ENCODE results near the gene NUP50. TPM values are rescaled to one million over a fixed set of nuclear protein-coding genes. Genes with fewer than 3 reads are reported as not detected.

Gene NUP50
- total and polyA plus RNA-seq, 5 donors: 5.8 to 24.8 (median 17.0) TPM

DNA sequence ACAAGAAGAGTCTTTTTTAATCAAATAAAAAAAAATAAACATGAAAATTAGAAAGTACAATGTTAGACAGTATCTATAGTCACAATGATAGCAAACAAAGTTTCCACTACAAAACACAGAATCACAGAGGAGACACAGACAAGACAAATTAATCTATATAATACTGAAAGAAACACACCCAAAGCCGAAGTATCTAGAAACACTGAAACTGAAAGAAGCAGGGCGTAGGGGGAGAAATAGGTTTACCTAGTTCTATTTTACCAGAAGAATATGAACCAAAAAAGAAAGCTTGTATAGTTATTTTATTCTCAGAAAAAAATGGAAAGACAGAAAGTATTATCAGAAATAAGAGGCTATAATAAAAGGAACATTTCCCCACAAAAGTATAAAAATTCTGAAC is 27.1 kb upstream of the NUP50 start:
- Histone ChIP-seq H3K27me3 (ENCODE audit: control insufficient read depth, insufficient read depth) (no peaks in the 10 kb centered on the region), H3K4me3 (ENCODE audit: low read length) (no peak overlapping the region), H3K27ac (ENCODE audit: low read length) (no peak overlapping the region), H3K4me1 (ENCODE audit: control insufficient read depth, insufficient read depth, low read length) (no peaks in the 10 kb centered on the region), H3K9me3 (ENCODE audit: control insufficient read depth, low read length) (peaks cover 3% of the 10 kb centered on the region)
- intact Hi-C loops (cut with DNase I): no loop called here
- WGBS: 98% methylated on average over 2 of the region's 2 CpGs
- no peak for DNase-seq
- no peak for ATAC-seq

DNA sequence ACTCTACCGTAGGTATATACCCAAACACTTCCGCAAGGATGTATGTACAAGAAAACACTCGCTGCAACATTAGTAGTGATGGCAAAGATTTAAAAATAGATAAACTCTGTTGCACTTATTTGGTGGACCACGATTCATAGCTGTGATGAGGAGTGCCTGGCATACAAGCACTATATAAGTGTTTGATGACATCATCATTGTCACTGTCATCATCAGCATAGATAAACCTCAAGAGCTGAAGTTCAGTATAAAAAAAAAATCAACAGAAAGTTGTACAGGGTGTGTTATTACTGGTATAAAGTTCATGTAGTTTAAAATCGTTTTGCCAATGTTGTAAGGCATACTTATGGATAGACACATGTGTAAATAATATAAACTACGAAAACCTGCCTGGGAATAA is 24.0 kb upstream of the NUP50 start:
- ATAC-seq (no peak), DNase-seq (no peak)
- Histone ChIP-seq H3K4me1 (ENCODE audit: control insufficient read depth, insufficient read depth, low read length) (no peaks in the 10 kb centered on the region), H3K4me3 (ENCODE audit: low read length) (no peak overlapping the region), H3K9me3 (ENCODE audit: control insufficient read depth, low read length) (no peaks in the 10 kb centered on the region), H3K27ac (ENCODE audit: low read length) (no peak overlapping the region), H3K27me3 (ENCODE audit: control insufficient read depth, insufficient read depth) (no peaks in the 10 kb centered on the region)
- 92% methylated on average over 6 of the region's 6 CpGs for WGBS
- intact Hi-C loops (cut with DNase I): no loop called here

DNA sequence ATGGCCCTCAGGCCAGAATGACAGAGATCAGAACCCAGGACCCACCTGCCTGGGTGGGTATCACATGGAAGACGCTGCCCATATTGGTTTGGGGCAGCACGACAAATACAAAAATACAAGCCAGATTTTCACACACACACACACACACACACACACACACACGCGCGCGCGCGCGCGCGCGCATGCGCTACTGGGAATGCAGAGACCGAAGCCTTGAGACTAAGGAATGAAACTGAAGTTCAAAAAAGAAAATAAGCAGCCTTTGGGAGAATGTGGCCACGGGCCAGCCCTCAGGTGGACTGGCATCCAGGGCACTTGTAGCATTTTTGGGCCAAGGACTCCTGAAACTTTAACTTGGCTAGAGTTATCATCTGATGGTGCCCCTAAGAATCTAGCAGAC is 21.3 kb upstream of the NUP50 start:
- intact Hi-C loops (cut with DNase I): no loop called here
- Histone ChIP-seq H3K4me1 (ENCODE audit: control insufficient read depth, insufficient read depth, low read length) (no peaks in the 10 kb centered on the region), H3K27ac (ENCODE audit: low read length) (no peak overlapping the region), H3K27me3 (ENCODE audit: control insufficient read depth, insufficient read depth) (no peaks in the 10 kb centered on the region), H3K9me3 (ENCODE audit: control insufficient read depth, low read length) (no peaks in the 10 kb centered on the region), H3K4me3 (ENCODE audit: low read length) (no peak overlapping the region)
- DNase-seq (no peak), ATAC-seq (no peak)
- WGBS: 88% methylated on average over 15 of the region's 15 CpGs

DNA sequence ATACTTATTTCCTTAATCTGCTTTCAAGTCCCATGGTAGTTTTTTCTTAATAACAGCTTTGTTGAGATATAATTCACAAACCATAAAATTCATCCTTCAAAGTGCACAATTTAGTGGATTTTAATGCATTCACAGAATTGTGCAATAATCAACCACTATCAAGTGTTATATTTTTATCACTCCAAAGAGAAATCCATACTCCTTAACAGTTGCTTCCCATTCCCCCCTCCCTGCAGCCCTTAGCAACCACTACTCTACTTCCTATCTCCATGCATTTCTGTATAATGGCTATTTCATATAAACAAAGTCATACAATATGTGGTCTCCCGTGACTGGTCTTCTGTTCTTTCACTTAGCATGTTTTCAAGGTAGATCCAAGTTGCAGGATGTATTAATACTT is 18.8 kb upstream of the NUP50 start:
- Histone ChIP-seq H3K4me1 (ENCODE audit: control insufficient read depth, insufficient read depth, low read length) (no peaks in the 10 kb centered on the region), H3K4me3 (ENCODE audit: low read length) (no peak overlapping the region), H3K27ac (ENCODE audit: low read length) (no peak overlapping the region), H3K9me3 (ENCODE audit: control insufficient read depth, low read length) (no peaks in the 10 kb centered on the region), H3K27me3 (ENCODE audit: control insufficient read depth, insufficient read depth) (no peaks in the 10 kb centered on the region)
- WGBS: 70% methylated on average over 1 of the region's 1 CpG
- ATAC-seq: no peak
- intact Hi-C loops (cut with DNase I): no loop called here
- DNase-seq: no peak

DNA sequence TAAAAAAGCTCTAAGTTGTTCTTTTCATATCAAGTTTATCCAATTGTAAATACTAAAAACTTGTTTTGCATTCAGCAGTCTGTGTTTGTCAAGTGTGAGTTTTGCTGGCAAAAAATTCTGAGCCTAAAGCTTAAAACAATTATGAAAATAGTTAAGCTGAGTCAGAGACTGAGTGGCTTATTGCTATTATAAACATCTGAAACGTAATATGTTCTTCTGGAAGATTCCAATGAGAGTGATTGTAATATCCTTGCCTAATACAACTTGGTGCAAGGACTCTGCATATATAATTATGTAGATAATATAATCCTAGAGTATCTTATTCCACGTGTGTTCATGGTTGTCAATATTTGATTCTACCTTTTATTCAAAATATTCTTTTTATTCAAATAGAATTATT is 14.1 kb upstream of the NUP50 start:
- no peaks in the 10 kb centered on the region for H3K27me3 ChIP-seq (ENCODE audit: control insufficient read depth, insufficient read depth)
- H3K27ac ChIP-seq (ENCODE audit: low read length): no peak overlapping the region
- WGBS: 96% methylated on average over 2 of the region's 2 CpGs
- no peak overlapping the region for H3K4me3 ChIP-seq (ENCODE audit: low read length)
- intact Hi-C loops (cut with DNase I): no loop called here
- H3K9me3 ChIP-seq (ENCODE audit: control insufficient read depth, low read length): no peaks in the 10 kb centered on the region
- H3K4me1 ChIP-seq (ENCODE audit: control insufficient read depth, insufficient read depth, low read length): no peaks in the 10 kb centered on the region
- DNase-seq: no peak
- no peak for ATAC-seq

DNA sequence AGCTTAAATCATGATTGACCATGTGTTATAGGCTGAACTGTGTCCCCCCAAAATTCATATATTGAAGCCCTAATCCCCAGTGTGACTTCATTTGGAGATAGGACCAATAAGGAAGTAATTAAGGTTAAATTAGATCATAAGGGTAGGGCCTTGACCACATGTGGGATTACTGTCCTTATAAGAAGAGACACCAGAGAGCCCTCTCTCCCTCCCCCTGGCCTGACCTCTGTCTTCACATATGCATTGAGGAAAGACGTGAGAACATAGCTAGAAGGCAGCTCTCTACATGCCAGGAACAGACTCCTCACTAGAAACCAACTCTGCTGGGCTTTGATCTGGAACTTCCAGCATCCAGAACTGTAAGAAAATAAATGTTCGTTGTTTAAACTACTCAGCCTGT is 13.6 kb upstream of the NUP50 start:
- ATAC-seq (no peak), DNase-seq (no peak)
- intact Hi-C loops (cut with DNase I): no loop called here
- Histone ChIP-seq H3K4me3 (ENCODE audit: low read length) (no peak overlapping the region), H3K9me3 (ENCODE audit: control insufficient read depth, low read length) (no peaks in the 10 kb centered on the region), H3K27ac (ENCODE audit: low read length) (no peak overlapping the region), H3K27me3 (ENCODE audit: control insufficient read depth, insufficient read depth) (no peaks in the 10 kb centered on the region), H3K4me1 (ENCODE audit: control insufficient read depth, insufficient read depth, low read length) (no peaks in the 10 kb centered on the region)
- 92% methylated on average over 2 of the region's 2 CpGs for WGBS

DNA sequence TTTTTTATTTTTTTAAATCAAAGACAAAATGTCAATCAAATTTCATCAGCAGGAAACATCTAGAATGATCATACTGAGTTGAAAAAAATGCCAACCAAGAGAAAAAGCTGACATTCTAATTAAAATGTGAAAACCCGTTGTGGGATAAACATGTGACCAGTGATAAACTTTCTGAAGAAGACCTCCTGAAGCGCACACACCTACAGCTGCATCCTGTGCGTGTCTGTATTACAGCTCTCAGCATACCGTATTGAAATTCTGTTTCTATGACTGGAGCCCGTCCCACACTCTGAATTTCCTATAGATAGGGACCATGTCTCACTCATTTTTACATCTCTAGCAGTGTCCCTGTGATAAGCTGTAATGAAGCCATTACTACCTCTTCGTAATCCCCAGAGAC is 12.2 kb upstream of the NUP50 start:
- no peak for ATAC-seq
- no peak overlapping the region for H3K27ac ChIP-seq (ENCODE audit: low read length)
- intact Hi-C loops (cut with DNase I): no loop called here

DNA sequence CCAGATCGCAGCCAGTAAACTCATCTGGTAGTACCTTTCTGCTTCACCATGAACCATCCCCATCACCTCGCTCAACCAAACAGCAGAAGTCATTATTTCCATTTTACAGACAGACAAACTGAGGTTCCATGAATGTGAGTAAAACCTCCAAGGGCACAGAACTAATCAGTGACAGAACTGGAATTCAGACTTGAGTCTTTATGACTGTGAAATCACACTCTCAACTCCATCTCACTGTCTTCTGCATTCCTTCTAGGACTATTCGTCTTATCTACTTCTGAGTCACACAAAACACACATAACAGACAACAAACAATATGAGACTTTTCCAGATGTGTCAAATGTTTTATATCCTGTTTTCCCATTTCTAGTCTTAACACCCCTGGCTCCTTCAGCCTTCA is 9.3 kb upstream of the NUP50 start:
- Histone ChIP-seq H3K27ac (ENCODE audit: low read length) (no peak overlapping the region), H3K9me3 (ENCODE audit: control insufficient read depth, low read length) (no peaks in the 10 kb centered on the region), H3K4me3 (ENCODE audit: low read length) (no peak overlapping the region), H3K4me1 (ENCODE audit: control insufficient read depth, insufficient read depth, low read length) (peaks cover 2% of the 10 kb centered on the region), H3K27me3 (ENCODE audit: control insufficient read depth, insufficient read depth) (no peaks in the 10 kb centered on the region)
- DNase-seq (no peak), ATAC-seq (no peak)
- 91% methylated on average over 3 of the region's 3 CpGs for WGBS
- intact Hi-C loops (cut with DNase I): no loop called here

More for the DNA sequence above, 12.2 kb upstream of the NUP50 start:
- no peak for DNase-seq
- Histone ChIP-seq H3K4me1 (ENCODE audit: control insufficient read depth, insufficient read depth, low read length) (no peaks in the 10 kb centered on the region), H3K9me3 (ENCODE audit: control insufficient read depth, low read length) (no peaks in the 10 kb centered on the region), H3K27me3 (ENCODE audit: control insufficient read depth, insufficient read depth) (no peaks in the 10 kb centered on the region), H3K4me3 (ENCODE audit: low read length) (no peak overlapping the region)
- WGBS: 85% methylated on average over 6 of the region's 6 CpGs

DNA sequence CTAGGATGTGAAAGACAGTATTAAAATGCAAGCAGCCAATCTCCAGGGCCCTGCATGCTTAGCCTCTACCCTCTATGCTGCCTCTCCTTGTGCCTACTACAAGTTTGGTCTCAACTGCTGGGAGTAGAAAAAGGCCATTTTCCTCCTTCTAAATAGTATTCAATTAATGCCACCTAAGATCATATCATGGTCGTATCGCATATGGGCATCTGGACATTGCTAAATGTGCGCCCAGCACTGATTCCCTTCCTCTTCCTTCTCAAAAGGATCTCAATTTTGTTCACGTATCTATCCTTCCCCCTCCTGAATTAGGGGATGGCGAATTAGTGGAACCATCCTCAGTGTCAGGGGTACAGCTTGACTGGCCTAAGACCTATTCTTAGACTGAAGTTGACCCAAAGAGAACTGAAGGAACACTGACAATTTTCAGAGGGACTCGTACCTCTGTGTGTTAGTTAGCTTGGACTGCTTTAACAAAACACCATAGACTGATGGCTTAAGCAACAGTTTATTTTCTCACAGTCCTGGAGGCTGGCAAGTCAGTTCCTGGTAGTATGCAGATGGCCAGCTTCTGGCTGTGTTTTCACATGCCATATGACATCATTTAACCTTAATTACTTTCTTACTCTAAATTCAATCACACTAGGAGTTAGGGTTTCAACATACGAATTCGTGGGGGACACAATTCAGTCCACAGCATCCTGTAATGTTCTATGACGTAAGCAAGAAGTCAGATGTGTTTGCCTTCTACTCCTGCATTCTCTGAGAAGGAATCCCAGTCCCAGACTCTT is 8.5 kb upstream of the NUP50 start:
- DNase-seq: no peak
- Histone ChIP-seq H3K4me1 (ENCODE audit: control insufficient read depth, insufficient read depth, low read length) (peaks cover 6% of the 10 kb centered on the region), H3K9me3 (ENCODE audit: control insufficient read depth, low read length) (no peaks in the 10 kb centered on the region)

DNA sequence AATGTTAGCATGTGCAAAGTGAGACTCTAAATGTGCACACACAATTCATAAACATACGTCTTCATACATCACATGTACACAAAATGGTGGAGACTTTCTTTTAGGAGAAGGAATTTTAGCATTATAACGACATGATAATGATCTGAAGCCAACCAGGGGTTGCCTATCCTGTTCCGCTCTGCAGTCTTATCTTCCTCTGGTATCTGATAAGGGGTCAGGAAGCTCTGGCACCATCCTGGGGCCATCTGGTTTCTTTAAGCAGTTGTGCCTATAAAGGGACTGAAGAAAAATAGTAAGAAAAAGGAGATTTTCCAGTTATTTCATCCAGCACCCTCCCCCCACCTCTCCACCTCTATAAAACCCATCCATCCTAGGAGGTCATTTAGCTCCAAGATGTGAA is 5.8 kb upstream of the NUP50 start:
- DNase-seq (no peak), ATAC-seq (no peak)
- peaks cover 6% of the 10 kb centered on the region for H3K4me1 ChIP-seq (ENCODE audit: control insufficient read depth, insufficient read depth, low read length)
- WGBS: 73% methylated on average over 3 of the region's 3 CpGs
- no peaks in the 10 kb centered on the region for H3K27me3 ChIP-seq (ENCODE audit: control insufficient read depth, insufficient read depth)
- H3K9me3 ChIP-seq (ENCODE audit: control insufficient read depth, low read length): no peaks in the 10 kb centered on the region
- H3K4me3 ChIP-seq (ENCODE audit: low read length): no peak overlapping the region
- intact Hi-C loops (cut with DNase I): no loop called here
- H3K27ac ChIP-seq (ENCODE audit: low read length): no peak overlapping the region

More for the DNA sequence above, 8.5 kb upstream of the NUP50 start:
- 82% methylated on average over 9 of the region's 9 CpGs for WGBS
- ATAC-seq: no peak
- H3K27me3 ChIP-seq (ENCODE audit: control insufficient read depth, insufficient read depth): no peaks in the 10 kb centered on the region
- no peak overlapping the region for H3K27ac ChIP-seq (ENCODE audit: low read length)
- intact Hi-C loops (cut with DNase I): no loop called here
- no peak overlapping the region for H3K4me3 ChIP-seq (ENCODE audit: low read length)

DNA sequence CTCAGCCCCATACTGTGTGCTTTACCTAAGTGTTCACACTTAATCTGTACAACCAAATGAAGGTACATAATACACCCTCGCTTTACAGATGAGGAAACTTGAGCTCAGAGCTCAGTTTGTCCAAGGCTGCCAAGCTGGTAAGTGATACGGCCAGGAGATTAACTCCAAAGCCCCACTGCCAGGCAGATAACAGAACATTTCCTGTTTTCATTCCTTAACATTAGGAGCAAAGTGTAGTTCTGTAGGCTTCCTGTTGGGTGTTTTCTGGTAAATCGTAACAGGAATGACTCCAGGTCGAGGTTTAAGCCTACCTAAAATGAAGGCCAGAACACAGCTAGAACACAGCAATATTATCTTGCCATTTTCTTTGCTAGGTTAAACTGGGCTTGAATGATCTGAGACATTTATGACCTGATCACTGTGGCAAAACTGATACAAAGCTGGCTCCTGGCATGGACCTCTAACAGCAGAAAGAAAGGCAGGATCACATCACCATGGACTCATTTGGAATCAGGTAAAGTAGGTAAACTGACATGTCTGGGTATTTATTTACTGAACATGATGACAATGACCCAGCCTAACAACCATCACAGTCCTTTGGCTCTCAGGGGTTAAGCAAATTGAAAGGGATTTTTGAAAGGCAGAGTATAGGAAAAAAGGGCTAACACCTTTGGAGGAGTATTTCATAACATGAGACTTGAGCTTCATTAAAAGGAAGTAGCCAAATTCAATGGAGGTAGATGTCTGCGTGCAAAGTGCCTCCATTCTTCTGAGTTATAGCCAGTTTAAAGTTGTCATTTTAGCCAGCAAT is 3.9 kb upstream of the NUP50 start:
- no peaks in the 10 kb centered on the region for H3K9me3 ChIP-seq (ENCODE audit: control insufficient read depth, low read length)
- DNase-seq (no peak), ATAC-seq (no peak)
- intact Hi-C loops (cut with DNase I): no loop called here
- H3K4me1 ChIP-seq (ENCODE audit: control insufficient read depth, insufficient read depth, low read length): peaks cover 6% of the 10 kb centered on the region
- no peak overlapping the region for H3K27ac ChIP-seq (ENCODE audit: low read length)
- 41% methylated on average over 5 of the region's 5 CpGs for WGBS
- no peaks in the 10 kb centered on the region for H3K27me3 ChIP-seq (ENCODE audit: control insufficient read depth, insufficient read depth)
- H3K4me3 ChIP-seq (ENCODE audit: low read length): no peak overlapping the region

All from right cardiac atrium (tissue), 5 donors.